Panc1 (cell line): Measurements from ENCODE around the gene OR2V2. TPM values are rescaled to one million over a fixed set of nuclear protein-coding genes. Genes with fewer than 3 reads are reported as not detected.

Experiments
- ATAC-seq: fragments of 200-7000 bp; cut with Tn5 transposase; 2 replicates; pipeline ENCODE4 v1.9.1; 2020; ENCODE audit warnings: mild to moderate bottlenecking, moderate library complexity
- BruUV-seq: library from RNA; stranded (reverse); fragments of 400-500 nt; replicated peaks from 2 replicates; lab custom pipeline; 2021; lab: Mats Ljungman, UMichigan
- CTCF ChIA-PET: fragments of 300-600 bp; sonication (Branson Sonifier 250); formaldehyde crosslinking; loops from one replicate; lab custom pipeline; 2022; ENCODE audit warnings: antibody characterized with exemption; lab: Charles Lee
- POLR2A ChIA-PET: fragments of 300-600 bp; sonication (Branson Sonifier 250); formaldehyde crosslinking; loops from one replicate; lab custom pipeline; 2022; ENCODE audit warnings: antibody characterized with exemption; lab: Charles Lee
- DNase-seq: peaks from one replicate; pipeline ENCODE4 v3.0.0-alpha.2; 2010; ENCODE audit warnings: low read depth, low spot score
- H3K27ac ChIP-seq: 2 replicates; pipeline ENCODE4 v1.5.1; 2011; ENCODE audit warnings: mild to moderate bottlenecking, low read length, inconsistent platforms
- H3K27me3 ChIP-seq: fragments of 200-500 bp; sonication (Bioruptor generic); 2 replicates; pipeline ENCODE4 v1.6.0; 2014; ENCODE audit warnings: low read length, inconsistent platforms; ENCODE audit not compliant: control insufficient read depth, insufficient read depth
- H3K36me3 ChIP-seq: fragments of 200-500 bp; sonication (Bioruptor generic); 2 replicates; pipeline ENCODE4 v1.5.1; 2014; ENCODE audit warnings: inconsistent platforms, mild to moderate bottlenecking, low read length, moderate library complexity; ENCODE audit not compliant: control insufficient read depth, insufficient read depth
- H3K4me1 ChIP-seq: 2 replicates; pipeline ENCODE4 v1.5.1; 2011; ENCODE audit warnings: inconsistent platforms, mild to moderate bottlenecking, low read length, moderate library complexity; ENCODE audit not compliant: control insufficient read depth, insufficient read depth
- H3K4me3 ChIP-seq, 2 experiments: 2 replicates each; pipeline ENCODE4 v1.5.1; 2011 to 2012; ENCODE audit warnings: low read depth in 2 of 2, low read length in 2 of 2, mild to moderate bottlenecking in 2 of 2, inconsistent platforms in 1 of 2, moderate library complexity in 1 of 2
- H3K9me3 ChIP-seq: fragments of 200-500 bp; sonication (Bioruptor generic); 2 replicates; pipeline ENCODE4 v1.5.1; 2014; ENCODE audit warnings: low read depth, mild to moderate bottlenecking, inconsistent platforms, low read length, moderate library complexity; ENCODE audit not compliant: control insufficient read depth, insufficient read depth
- POLR2AphosphoS5 ChIP-seq: IDR thresholded peaks from 2 replicates; pipeline ENCODE4 v1.6.1; 2012; ENCODE audit warnings: mild to moderate bottlenecking, low read depth, low read length, moderate library complexity
- REST ChIP-seq, 2 experiments: IDR thresholded peaks; 2 replicates each; pipeline ENCODE4 v1.6.1; 2011 to 2012; ENCODE audit warnings: low read depth in 2 of 2, control low read depth in 1 of 2, low read length in 1 of 2, mild to moderate bottlenecking in 1 of 2, moderate library complexity in 1 of 2; ENCODE audit not compliant: insufficient read depth in 1 of 2
- SIN3A ChIP-seq: IDR thresholded peaks from 2 replicates; pipeline ENCODE4 v1.6.1; 2012; ENCODE audit warnings: low read depth, mild to moderate bottlenecking, low read length, moderate library complexity, borderline replicate concordance; ENCODE audit not compliant: insufficient read depth
- TCF7L2 ChIP-seq: IDR thresholded peaks from 2 replicates; pipeline ENCODE4 v1.6.1; 2011; ENCODE audit warnings: mild to moderate bottlenecking, low read depth, low read length, inconsistent platforms
- in situ Hi-C: cut with HindIII; loops from 2 replicates; pipeline ENCODE4 v1.10.0; 2016; ENCODE audit warnings: low sequenced_read_pairs, low pct_unique_long_range_greater_than_20kb
- intact Hi-C: fragments of 100-400 bp; cut with micrococcal nuclease; formaldehyde crosslinking; loops from one replicate; pipeline ENCODE4 v1.10.0; 2022; ENCODE audit not compliant: unreplicated experiment
- total RNA-seq: library from RNA; stranded (reverse); gene quantifications from one replicate; pipeline ENCODE4 v1.2.1, GENCODE V29; 2021; ENCODE audit not compliant: unreplicated experiment
- TF ChIP-seq, protein P1 (sequence below): fragments of 450-650 bp; IDR thresholded peaks from 2 replicates; pipeline ENCODE4 v1.5.1; 2017; ENCODE audit warnings: mild to moderate bottlenecking

Gene OR2V2
- total RNA-seq, 1 experiment from 2014 or later, result not detected

GRCh38 chr5:181184845-181185216 lies 37.4 kb downstream of the OR2V2 start:
- POLR2A ChIA-PET, result interaction anchor here (0.6 to 1.7 kb wide), 7 partner anchors 8 to 72 kb away, joined by 3 to 6 read pairs (median 3); partner anchors contain the start of gene TRIM7
- no peak for DNase-seq
- TF ChIP-seq TCF7L2, result no peak
- no peak for TF ChIP-seq POLR2AphosphoS5
- no peak for TF ChIP-seq REST (IDR thresholded peaks at IDR 0.05; ENCODE audit: insufficient read depth in 1 of 2, low read depth in 2 of 2, low read length in 1 of 2)
- Histone ChIP-seq H3K9me3 (no peaks in the 10 kb centered on the region), H3K27me3 (no peaks in the 10 kb centered on the region), H3K4me3 (peak overlapping the region; percentile 62 to 73), H3K27ac (peak overlapping the region; percentile 80), H3K4me1 (peaks cover 12% of the 10 kb centered on the region), H3K36me3 (no peaks in the 10 kb centered on the region)
- CTCF ChIA-PET, result interaction anchor here (0.6 to 1.3 kb wide), 5 partner anchors 10 to 1356 kb away, joined by 3 to 16 read pairs (median 5); no protein-coding TSS in a partner anchor
- ATAC-seq, result no peak
- intact Hi-C loops (loop anchor here (10.0 kb wide), 1 partner anchor 380 kb away; the partner anchor contains the start of gene MGAT1), in situ Hi-C loops (no loop called here)
- no TSS peak for BruUV-seq

- intact Hi-C loops (loop anchor here (10.0 kb wide), 1 partner anchor 381 kb away; the partner anchor contains the start of gene MGAT1), in situ Hi-C loops (no loop called here)
- ATAC-seq, result no peak
Observed at GRCh38 chr5:181185560-181185959, 38.2 kb downstream of the OR2V2 start.

More at GRCh38 chr5:181185560-181185959, 38.2 kb downstream of the OR2V2 start:
- CTCF ChIA-PET, result interaction anchor here (0.6 kb wide), 3 partner anchors 46 to 1357 kb away, joined by 3 to 16 read pairs (median 6); no protein-coding TSS in a partner anchor
- Histone ChIP-seq H3K27ac (peak overlapping the region; percentile 11; the same call in 1 of the 2 replicates), H3K27me3 (no peaks in the 10 kb centered on the region), H3K36me3 (no peaks in the 10 kb centered on the region), H3K9me3 (no peaks in the 10 kb centered on the region), H3K4me1 (peaks cover 12% of the 10 kb centered on the region), H3K4me3 (no peak overlapping the region)
- TF ChIP-seq, protein P1, sequence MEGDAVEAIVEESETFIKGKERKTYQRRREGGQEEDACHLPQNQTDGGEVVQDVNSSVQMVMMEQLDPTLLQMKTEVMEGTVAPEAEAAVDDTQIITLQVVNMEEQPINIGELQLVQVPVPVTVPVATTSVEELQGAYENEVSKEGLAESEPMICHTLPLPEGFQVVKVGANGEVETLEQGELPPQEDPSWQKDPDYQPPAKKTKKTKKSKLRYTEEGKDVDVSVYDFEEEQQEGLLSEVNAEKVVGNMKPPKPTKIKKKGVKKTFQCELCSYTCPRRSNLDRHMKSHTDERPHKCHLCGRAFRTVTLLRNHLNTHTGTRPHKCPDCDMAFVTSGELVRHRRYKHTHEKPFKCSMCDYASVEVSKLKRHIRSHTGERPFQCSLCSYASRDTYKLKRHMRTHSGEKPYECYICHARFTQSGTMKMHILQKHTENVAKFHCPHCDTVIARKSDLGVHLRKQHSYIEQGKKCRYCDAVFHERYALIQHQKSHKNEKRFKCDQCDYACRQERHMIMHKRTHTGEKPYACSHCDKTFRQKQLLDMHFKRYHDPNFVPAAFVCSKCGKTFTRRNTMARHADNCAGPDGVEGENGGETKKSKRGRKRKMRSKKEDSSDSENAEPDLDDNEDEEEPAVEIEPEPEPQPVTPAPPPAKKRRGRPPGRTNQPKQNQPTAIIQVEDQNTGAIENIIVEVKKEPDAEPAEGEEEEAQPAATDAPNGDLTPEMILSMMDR, result no peak
- TF ChIP-seq TCF7L2, result no peak
- no peak for TF ChIP-seq SIN3A
- TF ChIP-seq POLR2AphosphoS5, result no peak
- no peak for TF ChIP-seq REST (IDR thresholded peaks at IDR 0.05; ENCODE audit: insufficient read depth in 1 of 2, low read depth in 2 of 2, low read length in 1 of 2)
- POLR2A ChIA-PET, result interaction anchor here (1.7 kb wide), 1 partner anchor 19 kb away, joined by 5 read pairs; the partner anchor contains the start of gene TRIM7
- no peak for DNase-seq
- no TSS peak for BruUV-seq
